Loucy (cell line): ENCODE data around the gene FABP6.

Source experiments
- H2AFZ ChIP-seq: fragments of 200-600 bp; sonication (generic); 2 replicates; pipeline ENCODE4 v1.6.0; 2016; ENCODE audit warnings: antibody characterized with exemption, mild to moderate bottlenecking, low read length, moderate library complexity
- H3F3A ChIP-seq: fragments of 200-600 bp; 2 replicates; pipeline ENCODE4 v1.6.0; 2016; ENCODE audit warnings: antibody characterized with exemption, low read depth, mild to moderate bottlenecking
- H3K27me3 ChIP-seq: fragments of 200-600 bp; sonication (generic); 2 replicates; pipeline ENCODE4 v1.6.1; 2014; ENCODE audit warnings: low read length, mild to moderate bottlenecking; ENCODE audit not compliant: insufficient read depth, poor library complexity, severe bottlenecking
- H3K36me3 ChIP-seq: fragments of 200-600 bp; sonication (generic); 2 replicates; pipeline ENCODE4 v1.6.1; 2016; ENCODE audit warnings: low read length; ENCODE audit not compliant: insufficient read depth
- H3K4me1 ChIP-seq: fragments of 200-600 bp; sonication (generic); 2 replicates; pipeline ENCODE4 v1.5.1; 2014; ENCODE audit warnings: low read length, mild to moderate bottlenecking; ENCODE audit not compliant: insufficient read depth, poor library complexity, severe bottlenecking
- H3K4me2 ChIP-seq: fragments of 200-600 bp; sonication (generic); 2 replicates; pipeline ENCODE4 v1.6.0; 2014; ENCODE audit warnings: antibody characterized with exemption, low read length, low read depth, mild to moderate bottlenecking; ENCODE audit not compliant: poor library complexity, severe bottlenecking
- H3K4me3 ChIP-seq: fragments of 200-600 bp; sonication (generic); 2 replicates; pipeline ENCODE4 v1.5.1; 2014; ENCODE audit warnings: low read length, mild to moderate bottlenecking, mixed read lengths; ENCODE audit not compliant: poor library complexity, severe bottlenecking
- H3K79me2 ChIP-seq: fragments of 200-600 bp; sonication (generic); 2 replicates; pipeline ENCODE4 v1.6.1; 2014; ENCODE audit warnings: low read length; ENCODE audit not compliant: insufficient read depth
- H3K9ac ChIP-seq: fragments of 200-600 bp; sonication (generic); 2 replicates; pipeline ENCODE4 v1.6.0; 2014; ENCODE audit warnings: mild to moderate bottlenecking, low read depth, low read length, moderate library complexity; ENCODE audit not compliant: poor library complexity, severe bottlenecking
- H3K9me2 ChIP-seq: fragments of 200-600 bp; sonication (generic); replicated peaks from 2 replicates; pipeline ENCODE4 v1.6.1; 2016; ENCODE audit warnings: low read depth, low read length, mixed read lengths
- H3K9me3 ChIP-seq: fragments of 200-600 bp; sonication (generic); 2 replicates; pipeline ENCODE4 v1.6.1; 2014; ENCODE audit warnings: mild to moderate bottlenecking, antibody characterized with exemption, low read length, low read depth; ENCODE audit not compliant: insufficient read depth
- H4K20me1 ChIP-seq: fragments of 200-600 bp; sonication (generic); 2 replicates; pipeline ENCODE4 v1.6.0; 2014; ENCODE audit warnings: antibody characterized with exemption, low read length, mild to moderate bottlenecking; ENCODE audit not compliant: insufficient read depth, poor library complexity, severe bottlenecking
- CTCF ChIP-seq: fragments of 200-600 bp; sonication (generic); conservative IDR thresholded peaks from 2 replicates; pipeline ENCODE4 v1.5.1; 2014; ENCODE audit warnings: mild to moderate bottlenecking, antibody characterized with exemption, low read length
- EZH2phosphoT487 ChIP-seq: fragments of 200-600 bp; IDR thresholded peaks from 2 replicates; pipeline ENCODE4 v1.6.1; 2018; ENCODE audit warnings: antibody characterized with exemption, mild to moderate bottlenecking, moderate library complexity, borderline replicate concordance

The FABP6 gene

DNA sequence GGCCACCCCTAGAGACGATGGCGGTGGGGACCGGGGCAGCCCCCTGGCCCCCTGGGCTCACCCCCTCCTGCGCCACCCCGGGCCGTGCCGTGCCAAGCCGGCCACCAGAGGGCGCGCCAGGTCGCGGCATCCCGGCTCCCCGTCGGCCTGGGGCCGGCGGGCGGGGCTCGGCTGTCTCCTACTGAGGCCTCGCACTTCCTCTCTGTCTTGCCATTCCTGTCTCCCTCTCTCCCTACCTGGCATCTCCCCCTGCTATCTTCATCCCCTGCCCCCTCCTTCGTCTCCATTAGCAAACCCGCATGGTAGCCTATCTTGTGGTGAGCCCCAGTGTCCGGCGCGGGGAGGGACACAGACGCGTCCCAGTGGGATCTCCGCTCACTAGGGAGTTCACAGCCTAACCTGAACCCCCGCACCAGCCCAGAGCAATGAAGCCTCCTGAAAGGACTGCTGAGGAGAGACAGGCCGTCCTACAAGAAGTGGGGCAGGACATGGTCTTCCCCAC is 29.8 kb upstream of the FABP6 start:
- Histone ChIP-seq H4K20me1 (no peaks in the 10 kb centered on the region), H3K9me2 (no peaks in the 10 kb centered on the region), H3K4me2 (peak overlapping the region; percentile 48), H3K27me3 (no peaks in the 10 kb centered on the region), H3F3A (no peaks in the 10 kb centered on the region), H3K4me3 (no peak overlapping the region), H3K9me3 (no peaks in the 10 kb centered on the region), H3K36me3 (no peaks in the 10 kb centered on the region), H3K9ac (no peak overlapping the region), H2AFZ (peak overlapping the region; percentile 93), H3K79me2 (no peaks in the 10 kb centered on the region), H3K4me1 (peaks cover 4% of the 10 kb centered on the region)
- TF ChIP-seq EZH2phosphoT487 (no peak), CTCF (peak; percentile 63)

- TF ChIP-seq CTCF = no peak
- no peak for TF ChIP-seq EZH2phosphoT487
- no peak overlapping the region for H3K4me2 ChIP-seq
- no peaks in the 10 kb centered on the region for H3K9me3 ChIP-seq
- H3K9me2 ChIP-seq = no peaks in the 10 kb centered on the region
- no peaks in the 10 kb centered on the region for H3K36me3 ChIP-seq
- H3K79me2 ChIP-seq = no peaks in the 10 kb centered on the region
- H3K4me3 ChIP-seq = no peak overlapping the region
- H3K4me1 ChIP-seq = no peaks in the 10 kb centered on the region
- no peaks in the 10 kb centered on the region for H4K20me1 ChIP-seq
- no peak overlapping the region for H3K9ac ChIP-seq
- H3F3A ChIP-seq = no peaks in the 10 kb centered on the region
- no peak overlapping the region for H2AFZ ChIP-seq
- H3K27me3 ChIP-seq = no peaks in the 10 kb centered on the region
These were observed 22.2 kb upstream of the FABP6 start for GRCh38 chr5:160207061-160207460.

DNA sequence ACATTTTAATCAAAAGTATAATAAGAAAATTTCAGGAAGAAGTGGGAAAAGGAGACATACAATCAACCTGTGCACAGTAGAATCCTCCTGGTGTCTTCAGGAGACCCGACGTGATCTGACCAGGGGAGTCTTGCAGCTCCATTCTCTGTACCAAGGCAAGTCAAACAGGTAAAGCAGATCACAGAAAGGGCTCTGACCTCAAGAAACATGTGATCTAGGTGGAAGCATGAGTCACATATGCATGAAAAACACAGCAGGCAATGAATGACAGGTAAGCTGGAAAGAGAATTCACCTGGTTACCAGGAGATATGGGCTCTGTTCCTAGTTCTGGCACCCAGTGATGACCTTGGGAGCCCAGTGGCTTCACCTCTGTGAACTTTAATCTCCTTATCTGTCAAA is 19.4 kb upstream of the FABP6 start:
- no peaks in the 10 kb centered on the region for H3K79me2 ChIP-seq
- no peak overlapping the region for H2AFZ ChIP-seq
- H3K9ac ChIP-seq = no peak overlapping the region
- no peaks in the 10 kb centered on the region for H3K4me1 ChIP-seq
- H3F3A ChIP-seq = no peaks in the 10 kb centered on the region
- no peaks in the 10 kb centered on the region for H3K36me3 ChIP-seq
- H3K27me3 ChIP-seq = no peaks in the 10 kb centered on the region
- TF ChIP-seq CTCF (no peak), EZH2phosphoT487 (no peak)
- no peaks in the 10 kb centered on the region for H3K9me3 ChIP-seq
- H3K9me2 ChIP-seq = no peaks in the 10 kb centered on the region
- no peak overlapping the region for H3K4me2 ChIP-seq
- no peaks in the 10 kb centered on the region for H4K20me1 ChIP-seq
- H3K4me3 ChIP-seq = no peak overlapping the region
